Camera-type eye (tissue), 1 donor: ENCODE results near the gene AGO4. TPM values are rescaled to one million over a fixed set of nuclear protein-coding genes. Genes with fewer than 3 reads are reported as not detected.

ENCODE experiments used
- total RNA-seq: library from RNA; depleted of rRNA; stranded (reverse); fragments of >200 nt; gene quantifications from one replicate; pipeline ENCODE4 v1.2.3, GENCODE V29; 2014

The AGO4 gene
- total RNA-seq: 45.1 TPM

GRCh38 chr1:35807614-35808449 is at the start of gene AGO4:
AGO4 (plus strand) TSS chr1:35808016; CDS start chr1:35808417, 401 bp downstream.

GRCh38 chr1:35882945-35883634 is 75.3 kb downstream of the AGO4 start, which contains the start of gene AGO1:
AGO1 (plus strand) TSS chr1:35883209; CDS start chr1:35883422, 213 bp downstream.

Other genes with a start within 250 kb of the AGO4 start
- 5.5 TPM for gene TFAP2E, start 234.7 kb upstream of the AGO4 start, total RNA-seq
- gene PSMB2, start 166.5 kb upstream of the AGO4 start, total RNA-seq: 28.3 TPM
- gene C1orf216, start 89.1 kb upstream of the AGO4 start, total RNA-seq: 21.8 TPM
- gene CLSPN, start 38.0 kb upstream of the AGO4 start, total RNA-seq: 8.5 TPM
- gene AGO1, start 75.2 kb downstream of the AGO4 start, total RNA-seq: 34.0 TPM
- gene AGO3, start 123.1 kb downstream of the AGO4 start, total RNA-seq: 33.5 TPM